GM13976 (cell line): Measurements from ENCODE around the gene MGMT.
A peak's percentile ranks its signal among the peaks of the same experiment; 100 is the strongest.

Source experiments
- DNase-seq: peaks from one replicate; pipeline ENCODE4 v3.0.0; 2012; ENCODE audit warnings: low spot score
- CTCF ChIP-seq: IDR thresholded peaks from 2 replicates; pipeline ENCODE4 v1.5.1; 2012; ENCODE audit warnings: borderline replicate concordance, mild to moderate bottlenecking; ENCODE audit not compliant: insufficient read depth; ENCODE audit errors: extremely low read depth, missing control alignments, control extremely low read depth
- in situ Hi-C: fragments of 300-500 bp; cut with MboI; formaldehyde crosslinking; loops from one replicate; pipeline ENCODE4 v1.12.0; 2022; ENCODE audit warnings: low sequenced_read_pairs, mixed read lengths, inconsistent platforms; ENCODE audit not compliant: unreplicated experiment

The MGMT gene

GRCh38 chr10:129727495-129727894, 260.5 kb downstream of the MGMT start:
- TF ChIP-seq CTCF = no peak
- in situ Hi-C loops = no loop called here
- no peak for DNase-seq

GRCh38 chr10:129728246-129728820, 261.3 kb downstream of the MGMT start:
- DNase-seq = no peak
- no peak for TF ChIP-seq CTCF
- in situ Hi-C loops = no loop called here

- TF ChIP-seq CTCF = no peak
- DNase-seq = peak; percentile 12
- in situ Hi-C loops = no loop called here
Observed at GRCh38 chr10:129728905-129729795, 262.1 kb downstream of the MGMT start.

- DNase-seq = no peak
- TF ChIP-seq CTCF = no peak
- in situ Hi-C loops = no loop called here
Observed at GRCh38 chr10:129730272-129730992, 263.4 kb downstream of the MGMT start.

- in situ Hi-C loops = no loop called here
- DNase-seq = no peak
- TF ChIP-seq CTCF = no peak
Observed at GRCh38 chr10:129730993-129731325, 263.9 kb downstream of the MGMT start.

- no peak for DNase-seq
Observed at GRCh38 chr10:129740532-129741279, 273.7 kb downstream of the MGMT start.

More at GRCh38 chr10:129740532-129741279, 273.7 kb downstream of the MGMT start:
- TF ChIP-seq CTCF = no peak
- in situ Hi-C loops = no loop called here
